ENCODE results near the gene VN1R5. TPM values are rescaled to one million over a fixed set of nuclear protein-coding genes. Genes with fewer than 3 reads are reported as not detected.
"Not testable (repeated sequence)": the region's sequence is repeated elsewhere in the genome, so short reads cannot be mapped to it uniquely, and the experiment has no call there.

Gene VN1R5
- total RNA-seq, 1 donor from 2014 or later = not detected

DNA sequence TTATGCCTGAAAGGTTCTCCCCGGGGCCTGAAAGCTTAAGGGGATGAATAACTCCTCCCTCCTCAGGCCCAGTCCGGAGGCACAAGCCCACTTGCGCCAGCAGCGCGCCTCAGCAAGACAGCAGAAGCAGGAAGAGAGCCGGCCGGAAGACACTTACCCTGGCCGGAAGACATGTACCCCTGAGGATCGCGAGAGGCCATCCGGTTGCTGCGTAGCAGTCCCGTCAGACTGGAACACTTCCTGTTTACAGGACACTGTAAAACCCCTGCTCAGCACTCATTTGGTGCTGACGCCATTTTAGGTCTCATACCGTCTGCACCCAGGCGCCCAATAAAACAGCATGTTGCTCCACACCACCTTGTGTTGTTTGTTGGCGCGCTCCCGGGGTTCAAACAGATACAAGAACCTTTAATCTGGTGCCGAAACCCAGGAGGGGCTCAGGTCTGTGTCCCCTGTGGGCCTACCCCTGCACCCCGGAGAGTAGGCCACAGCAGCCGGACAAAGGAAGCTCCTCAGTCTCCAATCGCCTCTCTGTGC lies 30.3 kb downstream of the VN1R5 start:
- TF ChIP-seq, protein P1, sequence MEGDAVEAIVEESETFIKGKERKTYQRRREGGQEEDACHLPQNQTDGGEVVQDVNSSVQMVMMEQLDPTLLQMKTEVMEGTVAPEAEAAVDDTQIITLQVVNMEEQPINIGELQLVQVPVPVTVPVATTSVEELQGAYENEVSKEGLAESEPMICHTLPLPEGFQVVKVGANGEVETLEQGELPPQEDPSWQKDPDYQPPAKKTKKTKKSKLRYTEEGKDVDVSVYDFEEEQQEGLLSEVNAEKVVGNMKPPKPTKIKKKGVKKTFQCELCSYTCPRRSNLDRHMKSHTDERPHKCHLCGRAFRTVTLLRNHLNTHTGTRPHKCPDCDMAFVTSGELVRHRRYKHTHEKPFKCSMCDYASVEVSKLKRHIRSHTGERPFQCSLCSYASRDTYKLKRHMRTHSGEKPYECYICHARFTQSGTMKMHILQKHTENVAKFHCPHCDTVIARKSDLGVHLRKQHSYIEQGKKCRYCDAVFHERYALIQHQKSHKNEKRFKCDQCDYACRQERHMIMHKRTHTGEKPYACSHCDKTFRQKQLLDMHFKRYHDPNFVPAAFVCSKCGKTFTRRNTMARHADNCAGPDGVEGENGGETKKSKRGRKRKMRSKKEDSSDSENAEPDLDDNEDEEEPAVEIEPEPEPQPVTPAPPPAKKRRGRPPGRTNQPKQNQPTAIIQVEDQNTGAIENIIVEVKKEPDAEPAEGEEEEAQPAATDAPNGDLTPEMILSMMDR (IDR thresholded peaks at IDR 0.05) = no peak
- DNase-seq (ENCODE audit: extremely low spot score in 2 of 2) = peak in 1 of 2 donors; percentile 44
- intact Hi-C loops (cut with DNase I) = no loop called here

DNA sequence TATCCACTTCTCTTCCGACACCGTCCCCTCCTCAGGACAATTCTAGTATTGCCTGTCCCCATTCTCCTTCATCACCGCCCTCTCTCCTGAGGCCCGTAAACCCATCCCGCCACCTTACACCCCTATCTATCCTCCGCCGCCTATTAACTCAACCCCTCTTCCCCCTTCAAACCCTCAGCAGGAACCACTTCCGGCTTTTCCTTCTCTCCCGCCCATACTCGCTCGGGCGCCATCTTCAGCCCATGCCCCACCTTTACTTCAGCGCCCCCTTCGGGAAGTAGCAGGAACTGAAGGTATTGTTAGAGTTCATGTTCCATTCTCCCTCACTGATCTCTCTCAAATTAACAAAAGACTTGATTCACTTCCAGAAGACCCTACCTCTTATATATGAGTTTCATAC lies 31.6 kb downstream of the VN1R5 start:
- Histone ChIP-seq H3K4me3 (no peak overlapping the region), H3K9me3 (no peaks in the 10 kb centered on the region), H3K4me1 (no peaks in the 10 kb centered on the region), H3K36me3 (no peaks in the 10 kb centered on the region), H3K27ac (no peak overlapping the region), H3K27me3 (no peaks in the 10 kb centered on the region)
- TF ChIP-seq, protein P1 (IDR thresholded peaks at IDR 0.05) = no peak
- no peak for TF ChIP-seq POLR2AphosphoS5 (IDR thresholded peaks at IDR 0.05; ENCODE audit: insufficient read depth in 1 of 2, low read depth in 1 of 2)
- intact Hi-C loops (cut with DNase I) = no loop called here
- DNase-seq (ENCODE audit: extremely low spot score in 2 of 2) = peak in 1 of 2 donors; percentile 37

More for the DNA sequence above, 30.3 kb downstream of the VN1R5 start:
- Histone ChIP-seq H3K27ac (no peak overlapping the region), H3K27me3 (no peaks in the 10 kb centered on the region), H3K4me1 (no peaks in the 10 kb centered on the region), H3K36me3 (no peaks in the 10 kb centered on the region), H3K4me3 (no peak overlapping the region), H3K9me3 (no peaks in the 10 kb centered on the region)

DNA sequence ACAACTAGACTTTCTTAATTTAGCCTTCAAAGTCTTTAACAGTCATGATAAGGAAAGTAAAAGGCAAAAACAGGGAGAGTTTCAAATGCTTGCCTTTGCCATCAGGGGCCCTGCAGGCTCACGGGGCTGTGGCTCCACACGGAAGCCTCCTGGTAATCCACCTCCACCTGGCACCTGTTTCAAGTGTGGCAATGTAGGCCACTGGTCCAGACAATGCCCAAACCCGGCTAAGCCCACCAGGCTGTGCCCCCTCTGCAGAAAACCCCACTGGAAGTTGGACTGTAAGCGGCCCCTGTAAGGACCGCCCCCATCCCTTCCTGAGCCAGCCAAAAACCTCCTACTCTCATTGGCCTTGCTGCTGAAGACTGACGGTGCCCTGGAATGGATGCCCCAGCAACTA lies 32.5 kb downstream of the VN1R5 start:
- Histone ChIP-seq H3K27ac (no peak overlapping the region), H3K4me1 (no peaks in the 10 kb centered on the region), H3K9me3 (no peaks in the 10 kb centered on the region), H3K36me3 (no peaks in the 10 kb centered on the region), H3K27me3 (no peaks in the 10 kb centered on the region), H3K4me3 (no peak overlapping the region)
- DNase-seq (ENCODE audit: extremely low spot score in 2 of 2) = peak; percentile 40 to 61
- no peak for TF ChIP-seq POLR2A (IDR thresholded peaks at IDR 0.05)
- TF ChIP-seq, protein P1 (IDR thresholded peaks at IDR 0.05) = no peak
- no peak for TF ChIP-seq POLR2AphosphoS5 (IDR thresholded peaks at IDR 0.05; ENCODE audit: insufficient read depth in 1 of 2, low read depth in 1 of 2)
- intact Hi-C loops (cut with DNase I) = no loop called here

DNA sequence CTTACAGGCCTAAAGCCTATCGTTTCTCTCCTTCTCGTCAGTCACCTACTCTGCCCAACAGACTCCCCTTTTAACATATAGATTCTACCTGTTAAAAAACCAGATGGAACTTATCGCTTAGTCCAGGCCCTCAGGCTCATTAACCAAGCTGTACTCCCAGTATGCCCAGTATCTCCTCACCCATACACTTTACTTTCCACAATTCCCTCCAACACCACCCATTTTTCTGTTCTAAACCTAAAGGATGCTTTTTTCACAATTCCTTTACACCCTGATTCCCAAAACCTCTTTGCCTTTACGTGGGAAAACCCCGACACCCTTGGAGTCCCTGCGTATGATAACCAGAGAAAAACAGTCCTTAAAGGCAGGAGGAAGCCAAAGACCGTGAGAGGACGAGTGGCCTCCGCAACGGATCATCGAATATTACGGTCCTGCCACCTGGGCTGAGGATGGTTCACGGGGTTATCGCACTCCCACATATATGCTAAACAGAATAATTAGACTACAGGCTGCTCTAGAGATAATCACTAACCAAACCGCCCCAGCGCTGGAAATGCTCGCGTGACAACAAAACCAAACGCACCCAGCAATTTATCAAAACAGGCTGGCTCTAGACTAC lies 33.5 kb downstream of the VN1R5 start:
- H3K27me3 ChIP-seq; H3K4me1 ChIP-seq; H3K27ac ChIP-seq; H3K36me3 ChIP-seq; intact Hi-C loops (cut with DNase I); H3K4me3 ChIP-seq; H3K9me3 ChIP-seq: not testable (repeated sequence)
- peak; percentile 8 to 16 for DNase-seq (ENCODE audit: extremely low spot score in 2 of 2)

DNA sequence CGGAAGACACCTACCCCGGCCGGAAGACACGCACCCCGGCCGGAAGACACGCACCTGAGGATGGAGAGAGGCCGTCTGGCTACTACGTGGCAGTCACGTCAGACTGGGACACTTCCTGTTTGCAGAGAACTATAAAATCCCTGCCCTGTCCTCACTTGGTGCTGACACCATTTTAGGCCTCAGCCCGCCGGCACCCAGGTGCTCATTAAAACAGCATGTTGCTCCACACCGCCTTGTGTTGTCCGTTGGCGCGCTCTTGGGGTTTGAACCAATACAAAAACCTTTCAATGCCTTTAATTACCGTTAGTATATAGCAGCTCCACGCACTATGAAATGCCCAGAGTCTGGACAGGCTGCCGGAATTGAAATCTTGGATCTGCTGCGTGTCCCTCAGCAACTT lies 34.7 kb downstream of the VN1R5 start:
- Histone ChIP-seq H3K4me1 (no peaks in the 10 kb centered on the region), H3K27me3 (no peaks in the 10 kb centered on the region), H3K4me3 (no peak overlapping the region), H3K9me3 (no peaks in the 10 kb centered on the region), H3K27ac (no peak overlapping the region), H3K36me3 (no peaks in the 10 kb centered on the region)
- TF ChIP-seq, protein P1 (IDR thresholded peaks at IDR 0.05) = no peak
- no peak for TF ChIP-seq POLR2AphosphoS5 (IDR thresholded peaks at IDR 0.05; ENCODE audit: insufficient read depth in 1 of 2, low read depth in 1 of 2)
- DNase-seq (ENCODE audit: extremely low spot score in 2 of 2) = no peak
- intact Hi-C loops (cut with DNase I) = no loop called here
